Endothelial cell of hepatic sinusoid (primary cell): ENCODE measurements around the gene PIEZO1.

Experiments
- in situ Hi-C: cut with HindIII; loops from 2 replicates; pipeline ENCODE4 v1.10.0; 2017; ENCODE audit warnings: low sequenced_read_pairs

PIEZO1 gene

DNA sequence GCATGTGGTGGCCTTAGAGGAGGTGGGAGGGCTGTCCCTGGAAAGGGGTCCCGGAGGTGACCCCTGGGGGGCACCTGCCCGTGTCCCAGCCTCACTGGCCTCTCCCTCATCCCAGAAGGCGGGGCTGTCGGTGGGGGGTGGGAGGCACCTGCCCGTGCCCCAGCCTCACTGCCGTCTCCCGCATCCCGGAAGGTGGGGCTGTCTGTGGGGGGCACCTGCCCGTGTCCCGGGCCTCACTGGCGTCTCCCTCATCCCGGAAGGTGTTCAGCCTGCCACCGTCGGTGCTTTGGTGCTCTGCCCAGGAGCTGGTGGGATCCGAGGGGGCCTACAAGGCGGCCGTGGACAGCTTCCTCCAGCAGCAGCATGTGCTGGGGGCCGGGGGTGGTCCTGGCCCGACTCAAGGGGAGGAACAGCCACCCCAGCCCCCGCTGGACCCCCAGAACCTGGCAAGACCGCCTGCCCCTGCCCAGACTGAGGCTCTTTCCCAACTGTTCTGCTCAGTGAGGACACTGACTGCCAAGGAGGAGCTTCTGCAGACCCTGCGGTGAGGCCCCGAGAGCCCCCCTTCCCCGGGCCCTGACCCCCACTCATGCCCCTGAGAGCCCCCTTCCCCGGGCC, 72.5 kb downstream of the PIEZO1 start:
- in situ Hi-C loops = no loop called here

- in situ Hi-C loops = no loop called here
These were observed 73.2 kb downstream of the PIEZO1 start for GRCh38 chr16:88711750-88712340.

GRCh38 chr16:88710556-88710955, 74.5 kb downstream of the PIEZO1 start:
- in situ Hi-C loops = no loop called here

DNA sequence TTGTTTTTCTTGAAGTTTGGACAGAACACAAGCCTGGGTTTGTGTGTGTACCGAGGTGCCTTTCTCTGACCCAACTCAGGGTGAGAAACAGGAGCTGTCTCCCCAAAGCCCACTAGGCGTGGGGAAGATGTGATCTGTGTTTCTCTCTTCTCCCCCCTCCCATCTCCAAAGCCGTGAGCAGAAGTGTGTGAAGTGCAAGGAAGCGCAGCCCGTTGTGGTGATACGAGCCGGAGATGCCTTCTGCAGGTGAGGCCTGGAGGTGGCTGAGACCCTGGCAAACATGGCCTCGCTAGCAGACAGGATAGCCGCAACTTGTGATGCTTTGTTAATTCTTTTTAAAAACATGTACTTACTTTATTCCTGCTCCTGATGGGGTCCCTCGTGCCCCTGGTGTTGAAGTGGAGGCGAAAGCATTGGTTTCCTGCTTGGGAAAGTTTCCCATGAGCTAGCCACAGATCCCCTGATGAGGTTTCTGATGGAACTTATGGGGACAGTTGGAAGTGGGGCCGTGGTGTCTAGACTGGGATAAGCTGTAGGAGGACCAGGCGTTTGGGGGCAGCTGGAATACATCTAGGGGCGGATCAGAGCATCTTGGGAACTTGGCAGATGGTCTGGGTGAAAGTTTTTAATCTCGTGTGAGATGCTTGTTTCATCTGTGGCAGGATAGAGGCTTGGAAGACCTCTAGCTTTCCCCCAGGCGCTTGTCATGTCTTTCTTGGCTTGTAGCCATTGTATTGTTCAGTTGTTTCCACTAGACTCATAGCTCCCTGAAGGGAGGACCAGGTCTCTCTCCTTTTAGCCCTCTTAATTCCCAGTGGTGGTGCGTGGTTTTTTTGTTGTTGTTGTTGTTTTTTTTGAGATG, 77.8 kb downstream of the PIEZO1 start:
- in situ Hi-C loops = no loop called here

DNA sequence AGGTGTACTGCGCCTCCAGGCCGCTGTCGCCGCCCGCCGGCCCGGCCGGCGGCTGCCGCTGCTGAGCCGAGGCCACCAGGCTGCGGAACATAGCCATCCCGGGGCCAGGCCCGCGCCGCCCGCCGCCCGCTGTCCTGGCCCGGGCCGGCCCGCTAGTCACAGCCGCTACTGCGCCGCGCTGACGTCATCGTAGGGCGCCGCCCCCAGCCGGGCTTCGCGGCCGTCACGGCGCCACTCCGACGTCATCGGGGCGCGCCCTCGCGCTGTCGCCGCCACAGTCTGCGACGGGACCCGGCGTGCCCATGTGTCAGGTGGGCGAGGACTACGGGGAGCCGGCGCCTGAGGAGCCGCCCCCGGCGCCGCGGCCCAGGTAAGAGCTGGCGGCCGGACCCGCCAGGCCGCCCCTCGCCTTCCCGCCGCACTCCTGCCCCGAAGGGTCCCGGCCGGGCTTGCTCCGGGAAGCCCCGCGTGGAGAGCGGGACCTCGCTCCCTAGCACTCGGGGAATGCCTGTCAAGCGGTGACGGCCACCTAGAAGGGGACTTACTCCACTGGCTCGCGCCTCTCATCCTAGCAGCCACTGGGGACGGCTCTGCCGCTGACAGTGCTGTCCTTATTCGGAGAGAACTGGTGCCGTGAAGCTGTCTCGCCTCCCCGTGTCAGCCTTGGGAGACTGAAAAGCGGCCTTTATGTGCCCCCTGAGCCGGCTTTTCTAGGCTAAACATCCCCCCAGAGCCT, 78.6 kb downstream of the PIEZO1 start, which contains the start of the genes CTU2 and RNF166:
Gene CTU2 (plus strand): TSS at position 275 of the 736 bp plus-strand sequence. CDS start 28 bp downstream, at position 303.
Gene RNF166 (minus strand): TSS at position 180 of the 736 bp plus-strand sequence. CDS start 83 bp downstream, at position 97.
- in situ Hi-C loops = no loop called here

DNA sequence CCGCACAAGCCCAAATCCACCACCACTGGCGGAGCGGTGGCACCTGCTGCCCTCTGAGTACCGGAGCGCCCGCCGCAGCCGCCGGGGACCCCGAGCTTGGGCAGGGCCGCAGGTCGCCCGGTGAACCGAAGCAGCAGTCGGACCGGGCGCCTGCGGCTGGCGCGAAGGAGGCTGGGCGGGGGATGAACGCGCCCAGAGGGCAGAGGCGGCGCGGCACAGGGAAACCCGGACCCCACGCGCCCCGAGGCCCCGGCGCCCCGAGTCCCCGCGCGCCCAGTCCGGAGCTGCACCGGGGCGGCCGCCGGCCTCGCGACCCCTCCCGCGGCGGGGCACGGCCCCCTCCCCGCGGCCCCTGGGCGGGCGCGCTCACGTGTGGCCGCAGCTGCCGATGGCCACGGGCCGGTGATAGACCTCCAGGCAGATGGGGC, 79.2 kb downstream of the PIEZO1 start:
- in situ Hi-C loops = no loop called here

DNA sequence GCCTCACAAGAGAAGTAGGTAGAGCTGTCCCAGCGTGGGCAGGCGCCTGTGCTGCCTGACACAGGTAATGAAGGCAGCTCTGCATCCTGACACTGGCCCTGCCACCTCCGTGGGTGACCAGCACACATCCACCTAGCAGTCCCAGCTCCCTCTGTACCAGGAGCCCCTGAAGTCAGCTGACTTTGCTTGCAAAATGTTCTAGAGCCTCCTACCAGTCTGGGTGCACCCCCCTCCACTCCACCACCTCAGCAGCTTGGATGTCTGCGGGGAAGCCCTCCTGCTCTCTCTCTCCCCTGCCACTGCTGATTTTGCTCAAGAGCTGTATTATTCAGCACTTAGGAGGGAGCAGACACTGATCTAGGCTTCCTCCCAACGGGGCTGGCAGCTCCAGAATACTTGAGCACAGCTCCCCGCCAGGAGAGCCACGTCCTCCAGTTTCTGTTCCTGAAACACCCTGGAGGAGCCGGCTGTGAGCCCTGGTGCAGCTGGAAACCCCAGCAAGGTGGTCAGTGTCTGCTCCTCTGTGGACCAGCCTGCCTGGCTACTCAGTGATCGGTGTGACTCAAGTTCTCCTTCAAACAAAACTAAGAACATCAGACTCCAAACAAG, 79.8 kb downstream of the PIEZO1 start:
- in situ Hi-C loops = no loop called here

DNA sequence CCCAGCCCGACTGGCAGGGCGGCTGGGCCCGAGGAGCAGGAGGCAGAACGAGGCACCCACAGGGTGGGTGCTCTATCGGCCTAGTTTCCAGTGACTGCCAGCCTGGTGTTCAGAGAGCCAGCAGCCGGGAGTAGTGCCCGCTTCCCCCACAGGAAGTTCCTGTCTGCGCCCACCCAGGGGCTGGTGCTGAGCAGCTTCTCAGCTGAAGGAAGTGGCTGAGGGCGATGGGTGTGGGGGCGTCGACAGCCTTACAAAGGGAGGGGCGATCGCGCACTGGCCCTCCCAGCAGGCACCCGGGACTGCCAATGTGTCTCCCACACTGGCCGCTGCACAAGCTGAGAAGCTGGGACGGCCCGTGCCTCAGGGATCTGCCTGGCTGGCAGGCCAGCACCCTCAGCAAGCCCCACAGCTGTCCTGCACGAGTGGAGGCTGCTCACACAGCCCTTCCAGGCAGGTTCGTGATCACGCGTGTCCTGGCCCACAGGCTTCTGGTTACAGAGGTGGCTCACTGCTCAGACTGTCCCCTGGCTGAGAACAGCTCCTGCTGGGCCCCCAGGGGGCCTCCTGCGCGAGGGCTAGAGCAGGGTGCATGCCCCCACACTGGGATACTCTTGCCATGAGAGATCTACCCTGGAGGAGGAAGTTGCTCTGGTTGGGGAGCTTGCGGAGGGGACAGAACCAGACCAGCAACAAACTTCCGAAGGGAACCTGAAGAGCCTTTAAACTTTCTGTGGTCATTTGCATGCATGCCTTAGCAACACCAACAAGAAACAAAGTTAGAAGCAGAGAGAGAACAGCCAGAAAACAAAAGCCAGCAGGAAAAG, 81.3 kb downstream of the PIEZO1 start:
- in situ Hi-C loops = no loop called here

DNA sequence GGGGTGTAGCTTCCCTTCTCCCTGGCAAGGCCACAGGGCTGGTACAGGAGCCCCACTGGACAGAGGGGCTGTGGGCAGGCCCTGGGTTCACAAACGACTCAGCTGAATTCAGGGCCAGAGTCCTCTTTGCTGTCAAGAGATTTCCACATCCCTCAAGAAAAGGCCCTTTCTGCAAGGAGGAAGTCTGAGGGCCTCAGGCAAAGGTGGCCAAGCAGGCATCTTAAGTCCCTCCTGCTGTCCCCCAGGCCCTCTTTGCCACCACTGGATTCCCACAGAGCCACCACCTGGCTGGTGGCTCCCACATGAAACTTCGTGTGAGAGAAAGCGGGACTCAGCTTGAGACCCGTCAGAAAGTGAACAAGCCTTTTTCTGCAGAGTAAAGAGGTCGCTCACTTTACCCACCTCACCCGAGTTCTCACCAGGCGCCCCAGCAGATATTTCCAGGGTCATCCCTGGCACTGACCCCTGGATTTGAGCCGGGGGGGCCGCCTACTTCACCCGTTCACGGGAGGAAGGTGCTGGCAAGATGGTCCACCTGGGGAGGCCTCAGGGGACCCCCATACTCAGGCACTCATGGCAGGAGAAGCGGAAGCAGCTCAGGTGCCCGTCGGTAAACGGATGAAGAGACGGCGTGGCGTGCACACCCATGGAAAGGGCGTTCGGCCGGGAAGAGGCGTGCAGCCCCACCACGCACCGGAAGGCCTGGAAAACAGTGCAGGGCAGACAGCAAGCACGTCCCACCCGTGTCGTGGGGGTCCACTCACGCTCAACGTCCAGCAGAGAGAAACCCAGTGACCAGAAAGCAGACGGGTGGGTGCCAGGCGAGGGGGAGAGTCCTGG, 82.4 kb downstream of the PIEZO1 start:
- in situ Hi-C loops = no loop called here

DNA sequence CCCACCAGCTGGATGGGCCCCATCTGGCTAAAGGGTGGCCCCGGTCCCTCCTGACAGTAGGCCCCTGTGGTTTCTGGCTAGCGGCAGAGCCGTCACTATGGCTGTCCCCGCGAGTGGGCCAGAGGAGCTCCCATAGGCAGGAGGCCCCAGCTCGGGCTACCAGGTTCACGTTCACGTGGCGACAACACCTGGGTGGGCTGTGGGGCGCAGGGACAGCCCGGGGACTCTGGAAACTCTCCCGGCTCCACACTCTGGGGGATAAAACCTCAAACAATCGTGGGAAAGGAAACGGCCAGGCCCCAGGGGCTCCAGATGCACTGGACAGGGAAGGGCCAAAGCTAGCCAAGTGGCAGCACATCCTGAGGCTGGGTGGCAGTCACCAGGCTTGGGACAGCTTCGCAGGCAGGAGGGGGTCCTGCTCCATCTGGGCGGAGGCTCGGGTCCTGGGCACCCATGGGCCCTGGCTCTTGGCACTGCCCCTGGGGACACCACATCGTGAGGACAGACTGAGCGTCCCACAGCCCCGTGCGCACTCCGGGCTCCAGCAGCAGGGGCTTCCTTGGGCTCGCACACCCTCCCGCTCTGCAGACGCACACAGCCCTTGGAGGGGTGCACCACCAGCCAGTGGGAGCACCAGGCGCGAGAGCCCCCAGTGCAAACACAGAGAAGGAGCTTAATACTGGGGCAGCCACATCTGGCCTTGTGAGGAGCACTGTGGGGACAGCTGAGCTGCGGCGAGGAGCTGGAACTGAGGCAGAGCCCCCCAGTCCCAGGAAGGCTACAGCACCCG, 83.2 kb downstream of the PIEZO1 start:
- in situ Hi-C loops = no loop called here

- in situ Hi-C loops = no loop called here
These were observed 84.2 kb downstream of the PIEZO1 start for GRCh38 chr16:88700636-88701482.

GRCh38 chr16:88700322-88700635, 84.7 kb downstream of the PIEZO1 start:
- in situ Hi-C loops = no loop called here

DNA sequence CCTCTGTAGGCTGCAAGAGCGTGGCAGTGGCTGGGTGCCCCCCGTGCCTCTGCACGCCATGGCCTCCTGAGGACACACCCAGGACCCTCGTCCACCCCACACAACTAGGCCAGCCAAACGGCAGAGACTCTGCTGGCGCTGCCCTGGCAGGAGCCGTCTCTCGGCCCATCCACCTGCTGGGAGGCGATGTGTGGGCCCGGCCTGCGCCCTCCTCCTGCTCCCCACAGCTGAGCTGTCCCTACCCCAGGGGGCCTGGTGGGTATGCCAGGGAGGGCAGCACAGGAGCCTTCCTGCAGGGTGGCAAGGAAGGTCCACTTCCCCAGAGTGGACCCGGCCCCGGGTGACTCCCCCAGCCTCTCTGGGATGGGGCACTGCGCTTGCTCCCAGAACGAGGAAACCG, 85.8 kb downstream of the PIEZO1 start:
- in situ Hi-C loops = no loop called here

GRCh38 chr16:88698646-88699045, 86.4 kb downstream of the PIEZO1 start:
- in situ Hi-C loops = no loop called here

DNA sequence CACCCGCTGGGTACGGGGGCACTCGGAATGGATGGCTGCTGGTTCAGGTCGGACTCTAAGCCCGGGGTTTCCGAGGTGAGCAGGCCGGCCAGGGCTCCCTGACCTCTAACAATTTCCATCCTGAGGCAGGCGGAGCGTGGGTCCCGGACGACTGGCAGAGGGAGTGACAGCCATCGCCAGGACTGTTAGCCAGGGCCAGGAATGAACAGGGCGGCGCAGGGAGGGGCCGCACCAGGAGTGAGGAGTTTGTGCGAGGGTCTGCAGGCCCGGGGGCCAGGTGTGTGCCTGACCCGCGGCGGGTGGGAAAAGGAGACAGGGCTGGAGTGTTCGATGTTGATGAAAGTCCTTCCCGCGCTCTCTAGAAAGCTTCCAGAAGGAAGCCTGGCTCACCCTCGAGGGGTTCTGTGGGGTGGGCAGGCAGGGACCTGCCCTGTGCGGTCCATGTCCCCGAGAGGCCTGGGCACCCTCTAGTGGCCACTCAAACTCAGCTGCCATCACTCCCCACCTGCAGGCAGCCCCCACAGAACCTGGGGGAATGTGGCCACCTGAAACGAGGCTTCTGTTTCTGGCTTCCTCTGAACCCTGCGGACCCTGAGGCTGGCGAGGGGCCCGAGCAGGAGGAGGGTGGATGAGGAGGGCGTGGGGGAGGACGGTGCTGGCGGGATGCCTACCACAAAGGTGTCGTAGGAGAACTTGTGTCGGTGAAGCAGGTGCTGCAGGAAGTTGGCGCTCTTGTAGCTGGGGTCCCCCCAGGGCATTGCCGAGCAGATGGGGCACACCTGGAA, 87.0 kb downstream of the PIEZO1 start:
- in situ Hi-C loops = no loop called here

DNA sequence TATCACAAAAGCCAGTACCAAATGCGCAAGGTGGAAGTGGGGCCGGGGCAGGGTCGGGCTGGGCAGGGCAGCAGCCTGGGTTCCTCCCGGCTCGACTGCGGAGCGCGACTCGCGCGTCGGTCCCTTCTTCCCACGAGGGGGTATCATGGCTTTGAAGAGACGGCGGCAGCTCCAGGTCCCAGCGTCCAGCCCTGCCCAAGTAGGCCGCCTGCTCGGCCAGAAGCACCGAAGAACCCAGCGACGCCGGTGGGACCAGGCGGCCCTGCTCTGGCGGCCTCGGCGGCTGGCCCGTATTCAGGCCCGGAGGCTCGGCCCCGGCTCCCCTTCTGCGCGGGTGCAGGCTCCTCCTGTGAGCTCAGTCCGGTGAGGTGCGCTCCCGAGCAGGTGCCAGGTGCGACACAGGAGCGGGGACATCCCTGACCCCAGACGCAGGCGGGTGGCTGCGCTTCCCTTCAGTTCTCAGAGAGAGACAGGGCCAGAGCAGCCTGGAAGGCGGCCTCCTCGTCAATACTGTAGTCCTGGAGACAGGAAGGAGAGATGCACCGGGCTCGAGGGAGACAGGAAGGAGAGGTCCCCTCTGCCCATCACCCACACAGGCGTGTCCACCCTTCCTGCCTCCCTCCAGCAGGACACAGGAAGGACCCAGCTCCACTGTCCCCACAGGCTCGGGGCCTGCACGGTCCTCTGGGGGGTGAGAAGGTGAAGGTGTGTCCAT, 87.7 kb downstream of the PIEZO1 start:
- in situ Hi-C loops = no loop called here
